Nephron (organoid): ENCODE data around the gene RSBN1L.

Source experiments
- H3K27ac Mint-ChIP-seq, 3 experiments: 2 replicates each; pipeline ENCODE4 v1.8.0; 2020; ENCODE audit warnings: mixed read lengths in 3 of 3, mild to moderate bottlenecking in 2 of 3, moderate library complexity in 1 of 3
- H3K27me3 Mint-ChIP-seq: 2 replicates; pipeline ENCODE4 v1.8.0; 2021; ENCODE audit warnings: low read depth, mild to moderate bottlenecking, moderate library complexity, mixed read lengths
- H3K36me3 Mint-ChIP-seq: 2 replicates; pipeline ENCODE4 v1.8.0; 2020; ENCODE audit warnings: low read depth, mixed read lengths
- H3K4me1 Mint-ChIP-seq: 2 replicates; pipeline ENCODE4 v1.8.0; 2020; ENCODE audit warnings: mixed read lengths
- H3K4me3 Mint-ChIP-seq, 3 experiments: 2 replicates each; pipeline ENCODE4 v1.8.0; 2020; ENCODE audit warnings: mild to moderate bottlenecking in 3 of 3, mixed read lengths in 3 of 3, moderate library complexity in 2 of 3
- H3K9me3 Mint-ChIP-seq: 2 replicates; pipeline ENCODE4 v1.8.0; 2020; ENCODE audit warnings: mixed read lengths
- CTCF ChIP-seq, 3 experiments: fragments of 200-600 bp; sonication (generic); IDR thresholded peaks; one replicate each; pipeline ENCODE4 v1.5.0; 2021; ENCODE audit warnings: antibody characterized with exemption in 3 of 3; ENCODE audit not compliant: unreplicated experiment in 3 of 3

RSBN1L gene

GRCh38 chr7:77738382-77738781, 42.1 kb downstream of the RSBN1L start:
- no peaks in the 10 kb centered on the region for H3K9me3 Mint-ChIP-seq
- no peaks in the 10 kb centered on the region for H3K27me3 Mint-ChIP-seq
- no peaks in the 10 kb centered on the region for H3K4me1 Mint-ChIP-seq
- H3K27ac Mint-ChIP-seq, result no peak overlapping the region
- TF ChIP-seq CTCF (IDR thresholded peaks at IDR 0.05; ENCODE audit: unreplicated experiment in 3 of 3), result no peak
- H3K4me3 Mint-ChIP-seq, result no peak overlapping the region
- peaks cover 38% of the 10 kb centered on the region for H3K36me3 Mint-ChIP-seq

- H3K27ac Mint-ChIP-seq, result no peak overlapping the region
- no peak overlapping the region for H3K4me3 Mint-ChIP-seq
- H3K36me3 Mint-ChIP-seq, result peaks cover 42% of the 10 kb centered on the region
- no peaks in the 10 kb centered on the region for H3K27me3 Mint-ChIP-seq
- TF ChIP-seq CTCF (IDR thresholded peaks at IDR 0.05; ENCODE audit: unreplicated experiment in 3 of 3), result no peak
- no peaks in the 10 kb centered on the region for H3K4me1 Mint-ChIP-seq
- no peaks in the 10 kb centered on the region for H3K9me3 Mint-ChIP-seq
These were observed 42.6 kb downstream of the RSBN1L start for GRCh38 chr7:77738871-77739270.

- H3K27me3 Mint-ChIP-seq, result no peaks in the 10 kb centered on the region
- H3K9me3 Mint-ChIP-seq, result no peaks in the 10 kb centered on the region
- TF ChIP-seq CTCF (IDR thresholded peaks at IDR 0.05; ENCODE audit: unreplicated experiment in 3 of 3), result no peak
These were observed 44.0 kb downstream of the RSBN1L start for GRCh38 chr7:77740257-77740656.

GRCh38 chr7:77743518-77743917, 47.3 kb downstream of the RSBN1L start:
- H3K36me3 Mint-ChIP-seq, result peaks cover 51% of the 10 kb centered on the region
- no peaks in the 10 kb centered on the region for H3K4me1 Mint-ChIP-seq
- no peak overlapping the region for H3K27ac Mint-ChIP-seq
- H3K4me3 Mint-ChIP-seq, result no peak overlapping the region
- TF ChIP-seq CTCF (IDR thresholded peaks at IDR 0.05; ENCODE audit: unreplicated experiment in 3 of 3), result no peak
- H3K9me3 Mint-ChIP-seq, result no peaks in the 10 kb centered on the region
- no peaks in the 10 kb centered on the region for H3K27me3 Mint-ChIP-seq

More at GRCh38 chr7:77740257-77740656, 44.0 kb downstream of the RSBN1L start:
- Mint-ChIP-seq H3K27ac (no peak overlapping the region), H3K36me3 (peaks cover 50% of the 10 kb centered on the region), H3K4me3 (no peak overlapping the region), H3K4me1 (no peaks in the 10 kb centered on the region)

- Mint-ChIP-seq H3K27me3 (no peaks in the 10 kb centered on the region), H3K9me3 (no peaks in the 10 kb centered on the region), H3K36me3 (peaks cover 58% of the 10 kb centered on the region)
These were observed 49.5 kb downstream of the RSBN1L start for GRCh38 chr7:77745746-77746145.

More at GRCh38 chr7:77745746-77746145, 49.5 kb downstream of the RSBN1L start:
- no peak for TF ChIP-seq CTCF (IDR thresholded peaks at IDR 0.05; ENCODE audit: unreplicated experiment in 3 of 3)
- no peak overlapping the region for H3K27ac Mint-ChIP-seq
- no peaks in the 10 kb centered on the region for H3K4me1 Mint-ChIP-seq
- no peak overlapping the region for H3K4me3 Mint-ChIP-seq
